ENCODE results near the gene KCNF1.

The KCNF1 gene

DNA sequence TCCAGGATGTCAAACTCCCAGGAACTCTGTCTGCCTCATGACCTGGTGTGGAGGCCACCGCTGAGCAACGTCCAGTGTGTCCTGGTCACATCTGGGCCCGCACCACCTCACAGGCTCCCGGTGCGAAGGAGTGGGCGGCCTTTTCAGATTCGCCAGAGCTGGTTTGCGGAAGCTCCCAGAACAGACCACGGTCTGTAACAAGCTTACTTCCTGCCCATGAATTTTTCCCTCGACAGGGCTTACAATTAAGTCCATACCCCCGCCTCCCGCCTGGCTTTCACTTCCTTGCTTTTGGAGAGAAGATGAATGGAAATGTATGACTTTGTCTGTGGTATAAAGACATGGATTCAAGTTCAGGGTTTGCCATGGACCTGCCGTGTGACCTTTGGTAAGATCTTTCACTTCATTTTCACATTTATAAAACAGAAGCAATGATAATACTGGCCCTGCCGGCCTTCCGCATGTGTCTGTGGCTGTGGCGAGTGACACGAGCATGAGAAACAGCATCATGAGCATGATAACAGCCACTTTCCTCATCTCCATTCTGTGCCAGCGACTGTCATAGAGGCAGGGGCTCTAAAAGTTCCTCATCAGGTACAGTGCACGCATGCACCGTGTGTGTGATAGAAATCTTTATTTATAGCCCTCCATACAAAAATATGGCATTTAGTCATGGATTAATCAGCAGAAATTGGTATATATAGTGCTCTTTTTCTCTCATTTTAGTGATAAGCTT is 31.0 kb upstream of the KCNF1 start:
- peak; percentile 45 for DNase-seq

GRCh38 chr2:10882568-10882967 is 29.2 kb upstream of the KCNF1 start:
- no peak for DNase-seq

GRCh38 chr2:10883066-10883465 is 28.7 kb upstream of the KCNF1 start:
- DNase-seq = no peak

GRCh38 chr2:10883801-10884478 is 27.8 kb upstream of the KCNF1 start:
- DNase-seq = no peak

GRCh38 chr2:10884574-10884975 is 27.2 kb upstream of the KCNF1 start:
- peak; percentile 47 for DNase-seq

DNA sequence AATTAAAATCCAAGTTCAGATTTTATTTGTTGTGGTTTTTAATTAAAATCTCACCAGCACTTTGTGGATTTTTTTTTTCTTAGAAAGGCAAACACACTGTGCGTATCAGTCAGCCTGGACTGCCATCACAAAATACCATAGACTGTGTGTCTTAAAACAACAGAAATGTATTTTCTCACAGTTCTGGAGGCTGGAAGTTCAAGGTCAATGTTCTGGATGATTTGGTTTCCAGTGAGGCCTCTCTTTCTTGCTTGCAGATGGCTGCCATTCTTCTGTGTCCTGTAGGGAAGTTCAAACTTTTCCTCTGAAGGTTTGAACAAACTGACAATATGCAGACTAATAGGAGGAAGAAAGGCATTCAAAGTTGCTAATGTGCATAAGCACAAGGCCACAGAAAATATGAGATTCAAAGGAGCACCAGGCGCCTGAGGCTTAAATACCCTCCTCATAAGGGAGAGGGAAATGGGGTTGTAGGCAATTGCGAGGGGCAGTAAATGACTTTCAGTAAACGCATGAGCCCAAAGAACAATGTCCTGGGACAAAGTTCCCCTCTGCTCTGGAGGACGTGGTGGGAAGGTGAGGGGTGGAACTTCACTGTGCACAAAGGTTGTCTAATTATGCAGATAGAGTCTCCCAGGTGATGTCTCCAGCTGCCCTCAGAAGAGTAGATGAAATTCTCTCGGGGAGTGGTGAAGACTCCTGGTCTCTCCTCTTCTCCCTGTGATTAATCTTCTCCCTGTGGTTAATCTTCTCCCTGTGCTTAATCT is 26.5 kb upstream of the KCNF1 start:
- DNase-seq = no peak

DNA sequence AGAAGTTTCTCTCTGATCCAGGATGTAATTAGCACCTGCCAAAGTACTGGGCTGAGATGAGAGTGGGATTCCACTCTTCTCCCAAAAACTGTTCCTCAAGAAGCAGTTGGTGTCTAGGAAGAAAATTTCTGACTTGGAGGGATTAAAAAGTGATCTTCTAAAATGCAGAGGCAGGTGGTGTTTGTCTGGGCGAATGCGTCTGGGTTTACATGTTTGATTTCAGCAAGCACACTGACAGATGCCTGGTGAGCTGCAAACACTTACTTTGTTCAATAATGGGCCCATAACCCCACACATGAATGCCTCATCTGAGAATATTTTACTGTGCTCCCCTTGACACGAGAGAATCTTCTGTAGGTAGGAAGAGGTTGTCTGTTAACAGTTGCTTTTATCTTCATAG is 24.3 kb upstream of the KCNF1 start:
- DNase-seq = no peak

GRCh38 chr2:10889651-10890215 is 22.0 kb upstream of the KCNF1 start:
- no peak for DNase-seq

DNA sequence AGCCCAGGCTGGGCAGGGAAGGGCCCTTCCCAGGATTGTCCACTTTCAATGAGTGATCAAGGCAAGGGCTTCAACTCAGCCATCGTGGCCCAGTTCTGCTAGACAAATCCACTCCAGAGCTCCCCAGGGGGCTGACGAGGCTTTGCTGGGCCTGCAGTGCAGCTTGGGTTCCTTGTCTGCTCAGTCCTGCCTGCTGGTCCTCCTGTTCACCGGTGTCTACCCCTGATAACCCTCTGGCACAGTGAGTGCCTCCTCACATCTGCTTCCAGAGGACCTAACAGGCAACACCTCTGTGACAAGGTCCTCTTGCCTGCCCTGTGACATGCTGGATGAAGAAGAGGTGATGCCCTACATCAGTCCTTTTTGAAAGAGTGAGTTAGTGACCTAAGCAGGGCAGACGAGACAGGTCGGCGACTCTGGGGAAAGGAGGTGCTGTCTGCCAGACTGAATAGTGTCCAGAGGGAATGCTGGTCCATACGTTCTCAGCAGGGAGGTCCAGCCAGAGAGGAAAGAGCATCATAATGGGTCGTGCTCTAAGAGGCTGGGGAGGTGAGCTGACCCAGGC is 20.9 kb upstream of the KCNF1 start:
- no peak for DNase-seq

DNA sequence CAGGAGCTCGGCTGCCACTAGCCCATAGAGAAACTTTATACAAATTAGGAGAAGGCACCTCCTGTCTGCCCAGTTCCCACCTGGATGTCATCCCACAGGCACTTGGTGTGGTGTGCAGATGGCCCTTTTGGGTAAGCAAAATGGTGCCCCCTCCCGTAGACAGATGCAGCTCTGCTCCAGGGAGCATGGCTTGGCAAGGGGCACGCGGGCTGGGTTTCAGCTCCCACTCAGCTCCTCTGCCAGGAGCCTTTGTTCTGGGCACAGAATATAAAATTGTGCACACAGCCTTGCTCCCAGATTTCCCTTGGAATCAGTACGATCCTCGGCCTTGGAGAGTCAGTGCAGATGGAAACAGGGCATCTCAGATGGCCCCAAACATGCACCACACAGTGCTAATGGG is 20.3 kb upstream of the KCNF1 start:
- DNase-seq = no peak

- DNase-seq = no peak
These were observed 19.9 kb upstream of the KCNF1 start for GRCh38 chr2:10891848-10892247.

DNA sequence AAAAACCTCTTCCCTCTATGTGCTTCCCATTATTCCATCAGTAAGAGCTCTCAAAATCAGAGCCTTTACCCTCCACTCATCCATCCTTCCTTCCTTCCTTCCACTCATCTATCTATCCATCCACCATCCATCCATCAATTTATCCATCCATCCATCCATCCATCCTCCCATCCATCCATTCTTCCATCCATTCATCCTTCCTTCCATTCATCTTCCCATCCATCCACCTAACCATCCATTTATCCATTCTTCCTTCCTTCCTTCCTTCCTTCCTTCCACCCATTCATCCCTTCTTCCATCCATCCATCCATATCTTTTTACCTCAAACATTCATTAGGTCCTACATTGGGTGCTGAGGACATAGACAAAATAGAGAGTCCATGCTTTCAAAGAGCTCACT is 19.4 kb upstream of the KCNF1 start:
- DNase-seq = no peak

DNA sequence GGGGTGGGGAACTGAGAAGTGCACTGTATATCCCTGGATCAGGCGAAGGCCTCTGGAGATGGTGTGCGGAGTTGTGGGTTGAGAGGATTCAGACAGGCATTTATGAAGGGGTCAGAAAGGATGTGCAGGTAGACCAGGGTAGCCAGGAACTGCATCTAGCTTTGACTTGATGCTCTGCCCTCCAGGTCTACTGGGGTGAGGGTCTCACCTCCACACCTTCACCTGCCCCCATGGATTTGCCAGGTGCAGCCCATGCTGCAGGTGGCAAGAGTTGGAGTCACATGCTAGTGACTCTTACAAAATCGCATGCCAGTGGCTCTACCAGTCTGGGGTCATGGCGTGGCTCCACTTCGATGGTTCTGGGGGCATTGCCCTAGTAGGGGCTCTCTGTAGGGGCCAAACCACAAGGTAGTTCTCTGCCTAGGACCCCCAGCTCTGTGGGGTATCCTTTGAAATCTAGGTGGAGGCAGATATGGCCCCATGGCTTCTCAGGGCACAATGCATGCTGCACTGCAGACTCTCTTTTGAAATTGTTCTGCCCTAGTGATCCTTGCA is 18.9 kb upstream of the KCNF1 start:
- DNase-seq = no peak

GRCh38 chr2:10894264-10894935 is 17.3 kb upstream of the KCNF1 start:
- no peak for DNase-seq

GRCh38 chr2:10895231-10895630 is 16.5 kb upstream of the KCNF1 start:
- DNase-seq = no peak

DNA sequence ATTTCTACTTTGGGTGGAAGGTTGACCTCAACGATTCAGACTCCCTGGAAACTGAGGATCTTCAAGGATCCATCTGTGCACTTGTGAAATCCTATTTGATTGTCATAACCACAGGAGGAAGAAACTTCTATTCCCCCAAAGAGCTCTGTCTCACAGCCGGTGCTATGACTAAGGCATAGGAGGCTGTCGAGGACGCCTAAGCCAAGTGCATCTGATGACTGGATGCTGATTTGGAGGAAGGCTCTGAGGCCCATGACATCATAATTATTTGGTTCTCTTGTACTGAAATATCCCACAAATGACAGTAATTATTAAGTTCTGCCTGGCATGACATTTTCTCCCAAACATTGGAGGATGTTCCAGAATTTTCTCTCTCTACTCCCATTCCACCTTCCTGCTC is 13.8 kb upstream of the KCNF1 start:
- DNase-seq = no peak

DNA sequence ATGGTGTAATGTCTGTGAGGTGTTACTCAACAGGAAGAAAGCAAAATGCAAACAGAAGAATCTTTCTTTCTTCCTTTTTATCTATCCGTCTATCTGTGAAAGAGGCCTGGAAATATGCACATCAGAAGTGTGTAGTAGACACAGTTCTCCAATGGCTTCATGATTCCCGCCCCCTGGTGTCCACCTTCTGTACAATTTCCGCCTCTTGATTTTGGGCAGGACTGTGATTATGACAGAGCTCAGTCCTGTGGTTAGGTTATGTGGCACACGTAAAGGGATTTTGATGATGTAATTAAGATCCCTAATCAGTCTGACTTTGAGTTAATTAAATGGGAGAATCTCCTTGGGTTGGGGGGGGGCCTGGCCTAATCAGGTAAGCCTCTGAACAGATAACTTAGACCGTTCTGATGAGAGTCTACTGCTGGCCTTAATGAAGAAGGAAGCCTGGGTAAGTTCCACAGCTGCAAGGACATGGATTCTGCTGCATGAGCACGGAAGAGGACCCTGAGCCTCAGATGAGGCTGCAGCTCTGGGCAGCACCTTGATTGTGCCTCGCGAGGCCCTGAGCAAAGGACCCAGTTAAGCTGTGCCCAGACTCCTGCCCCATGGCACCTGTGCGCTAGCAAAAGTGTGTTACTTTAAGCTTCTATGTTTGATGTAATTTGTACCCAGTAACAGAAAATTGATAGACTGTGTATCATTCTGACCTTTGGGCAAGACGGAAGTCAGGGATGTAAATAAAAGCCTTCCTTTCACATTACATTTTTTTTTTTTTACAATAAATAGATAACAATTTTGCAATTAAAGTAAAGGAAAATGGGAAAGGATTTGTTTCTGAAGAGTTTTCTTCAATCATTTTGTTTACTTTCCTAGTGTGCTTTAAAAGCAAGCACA is 11.3 kb upstream of the KCNF1 start:
- DNase-seq = peak; percentile 26

GRCh38 chr2:10901160-10901939 is 10.4 kb upstream of the KCNF1 start:
- DNase-seq = no peak

GRCh38 chr2:10903861-10904210 is 7.9 kb upstream of the KCNF1 start:
- no peak for DNase-seq

GRCh38 chr2:10904455-10904854 is 7.3 kb upstream of the KCNF1 start:
- DNase-seq = no peak
